Measurements from ENCODE around the gene PRKN.

The PRKN gene

GRCh38 chr6:161834426-161834825 lies 893.1 kb downstream of the PRKN start:
- H3K79me2 ChIP-seq (ENCODE audit: low read length), result no peaks in the 10 kb centered on the region
- H3K27ac ChIP-seq (ENCODE audit: low read length), result no peak overlapping the region
- TF ChIP-seq EZH2phosphoT487 (IDR thresholded peaks at IDR 0.05; ENCODE audit: low read length) (no peak), EZH2 (optimal IDR thresholded peaks at IDR 0.05; ENCODE audit: low read depth, low read length) (no peak), CTCF (IDR thresholded peaks at IDR 0.05; ENCODE audit: low read length) (no peak)
- no peaks in the 10 kb centered on the region for H3F3A ChIP-seq (ENCODE audit: insufficient read depth, low read length)
- H3K4me2 ChIP-seq (ENCODE audit: low read depth, low read length), result no peak overlapping the region
- H4K20me1 ChIP-seq (ENCODE audit: insufficient read depth, low read length), result no peaks in the 10 kb centered on the region
- no peak for DNase-seq
- no peak overlapping the region for H2AFZ ChIP-seq (ENCODE audit: low read length)
- no peak overlapping the region for H3K4me3 ChIP-seq (ENCODE audit: low read length)
- H3K4me1 ChIP-seq (ENCODE audit: low read length), result no peaks in the 10 kb centered on the region
- no peaks in the 10 kb centered on the region for H3K9me2 ChIP-seq (replicated peaks; ENCODE audit: insufficient read depth, low read length)
- H3K9ac ChIP-seq (ENCODE audit: low read length), result no peak overlapping the region
- H3K27me3 ChIP-seq (replicated peaks; ENCODE audit: insufficient read depth, low read length), result no peaks in the 10 kb centered on the region
- no peaks in the 10 kb centered on the region for H3K9me3 ChIP-seq (replicated peaks; ENCODE audit: insufficient read depth, low read length)
- H3K36me3 ChIP-seq (replicated peaks; ENCODE audit: insufficient read depth, low read length), result no peaks in the 10 kb centered on the region

GRCh38 chr6:161833099-161833860 lies 894.3 kb downstream of the PRKN start:
- H3K79me2 ChIP-seq (ENCODE audit: low read length), result no peaks in the 10 kb centered on the region
- no peaks in the 10 kb centered on the region for H3K9me2 ChIP-seq (replicated peaks; ENCODE audit: insufficient read depth, low read length)
- H3F3A ChIP-seq (ENCODE audit: insufficient read depth, low read length), result no peaks in the 10 kb centered on the region
- H3K4me1 ChIP-seq (ENCODE audit: low read length), result no peaks in the 10 kb centered on the region
- no peak overlapping the region for H2AFZ ChIP-seq (ENCODE audit: low read length)
- H4K20me1 ChIP-seq (ENCODE audit: insufficient read depth, low read length), result no peaks in the 10 kb centered on the region
- no peaks in the 10 kb centered on the region for H3K36me3 ChIP-seq (replicated peaks; ENCODE audit: insufficient read depth, low read length)
- H3K27ac ChIP-seq (ENCODE audit: low read length), result no peak overlapping the region
- H3K9me3 ChIP-seq (replicated peaks; ENCODE audit: insufficient read depth, low read length), result no peaks in the 10 kb centered on the region
- TF ChIP-seq EZH2 (optimal IDR thresholded peaks at IDR 0.05; ENCODE audit: low read depth, low read length) (no peak), CTCF (IDR thresholded peaks at IDR 0.05; ENCODE audit: low read length) (no peak), EZH2phosphoT487 (IDR thresholded peaks at IDR 0.05; ENCODE audit: low read length) (no peak)
- no peak for DNase-seq
- H3K4me3 ChIP-seq (ENCODE audit: low read length), result no peak overlapping the region
- H3K4me2 ChIP-seq (ENCODE audit: low read depth, low read length), result no peak overlapping the region
- H3K27me3 ChIP-seq (replicated peaks; ENCODE audit: insufficient read depth, low read length), result no peaks in the 10 kb centered on the region
- no peak overlapping the region for H3K9ac ChIP-seq (ENCODE audit: low read length)

- Histone ChIP-seq H3F3A (ENCODE audit: insufficient read depth, low read length) (no peaks in the 10 kb centered on the region), H3K27ac (ENCODE audit: low read length) (no peak overlapping the region), H3K4me3 (ENCODE audit: low read length) (no peak overlapping the region), H3K27me3 (replicated peaks; ENCODE audit: insufficient read depth, low read length) (no peaks in the 10 kb centered on the region), H3K36me3 (replicated peaks; ENCODE audit: insufficient read depth, low read length) (no peaks in the 10 kb centered on the region), H2AFZ (ENCODE audit: low read length) (no peak overlapping the region), H3K79me2 (ENCODE audit: low read length) (no peaks in the 10 kb centered on the region), H4K20me1 (ENCODE audit: insufficient read depth, low read length) (no peaks in the 10 kb centered on the region), H3K9me3 (replicated peaks; ENCODE audit: insufficient read depth, low read length) (no peaks in the 10 kb centered on the region), H3K9ac (ENCODE audit: low read length) (no peak overlapping the region), H3K4me2 (ENCODE audit: low read depth, low read length) (no peak overlapping the region), H3K4me1 (ENCODE audit: low read length) (no peaks in the 10 kb centered on the region), H3K9me2 (replicated peaks; ENCODE audit: insufficient read depth, low read length) (no peaks in the 10 kb centered on the region)
- TF ChIP-seq EZH2phosphoT487 (IDR thresholded peaks at IDR 0.05; ENCODE audit: low read length) (no peak), CTCF (IDR thresholded peaks at IDR 0.05; ENCODE audit: low read length) (no peak), EZH2 (optimal IDR thresholded peaks at IDR 0.05; ENCODE audit: low read depth, low read length) (no peak)
- DNase-seq, result no peak
Measured at GRCh38 chr6:161832622-161833021, 894.9 kb downstream of the PRKN start.
